ENCODE measurements around the gene MCEE. TPM values are rescaled to one million over a fixed set of nuclear protein-coding genes. Genes with fewer than 3 reads are reported as not detected.

MCEE gene
- total and polyA plus RNA-seq, 2 experiments from 2014 or later: 16.5 to 33.3 TPM

DNA sequence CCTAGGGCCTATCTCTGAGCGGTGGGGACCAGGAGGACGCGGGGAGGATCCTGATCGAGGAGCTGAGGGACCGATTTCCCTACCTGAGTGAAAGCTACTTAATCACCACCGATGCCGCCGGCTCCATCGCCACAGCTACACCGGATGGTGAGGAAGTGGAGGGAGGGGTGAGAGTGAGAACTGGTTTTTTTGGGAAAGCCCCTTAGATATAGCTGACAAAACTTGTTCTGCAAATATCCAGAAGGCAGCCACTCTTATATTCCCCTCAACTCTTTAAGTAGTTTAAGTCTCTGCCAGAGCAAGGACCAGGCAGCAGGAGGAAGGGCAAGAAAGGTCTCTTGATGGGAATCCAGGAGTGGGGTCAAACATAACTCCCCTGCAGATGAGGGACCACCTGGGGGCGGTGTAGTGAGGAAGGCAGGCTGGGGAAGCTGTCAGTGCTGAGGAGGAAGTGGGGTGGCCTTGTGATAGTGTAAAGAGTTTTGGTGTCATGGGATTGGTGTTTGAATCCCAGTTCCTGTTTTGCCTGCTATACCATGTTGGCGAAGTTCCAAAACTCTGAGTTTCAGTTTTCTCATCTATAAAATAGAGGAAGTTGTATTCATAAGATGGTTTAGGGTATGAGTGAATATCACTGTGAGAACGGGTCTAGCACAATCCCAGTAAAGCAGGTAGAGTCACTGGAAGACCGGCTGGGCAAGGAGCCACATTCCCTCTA lies 58.2 kb downstream of the MCEE start:
- WGBS, 2 experiments (ENCODE audit: low coverage in 1 of 2, low lambda C conversion rate in 2 of 2, missing lambda C conversion rate in 2 of 2): 86 to 90% methylated on average over 10 to 14 of the region's 14 CpGs

GRCh38 chr2:71070294-71071093 lies 59.5 kb downstream of the MCEE start:
- in situ Hi-C loops (cut with MboI): no loop called here
- H3K27ac ChIP-seq: peak overlapping the region; percentile 94
- H2AFZ ChIP-seq: no peak overlapping the region
- no peaks in the 10 kb centered on the region for H4K20me1 ChIP-seq (ENCODE audit: insufficient read depth)
- H3K79me2 ChIP-seq (ENCODE audit: insufficient read depth): peaks cover 64% of the 10 kb centered on the region
- H3K4me1 ChIP-seq (ENCODE audit: insufficient read depth): peaks cover 25% of the 10 kb centered on the region
- peak overlapping the region; percentile 86 for H3K4me3 ChIP-seq
- peaks cover 19% of the 10 kb centered on the region; the same call in 1 of the 2 replicates for H3K36me3 ChIP-seq (ENCODE audit: low read depth)
- H3K9me2 ChIP-seq (ENCODE audit: insufficient read depth): no peaks in the 10 kb centered on the region
- H3K4me2 ChIP-seq (ENCODE audit: unreplicated experiment): peak overlapping the region; percentile 86
- 34 to 38% methylated on average over 10 of the region's 10 CpGs for WGBS, 2 experiments (ENCODE audit: low coverage in 1 of 2, low lambda C conversion rate in 2 of 2, missing lambda C conversion rate in 2 of 2)
- no peaks in the 10 kb centered on the region for H3K27me3 ChIP-seq (replicated peaks; ENCODE audit: insufficient read depth)
- H3K9ac ChIP-seq: peak overlapping the region; percentile 88
- no peaks in the 10 kb centered on the region for H3K9me3 ChIP-seq (ENCODE audit: low read depth)
- TF ChIP-seq EZH2 (IDR thresholded peaks at IDR 0.05; ENCODE audit: insufficient read depth, poor library complexity, severe bottlenecking) (no peak), EZH2phosphoT487 (IDR thresholded peaks at IDR 0.05; ENCODE audit: insufficient read depth, low read depth) (no peak)
- H3F3A ChIP-seq (ENCODE audit: insufficient read depth): peaks cover 10% of the 10 kb centered on the region; the same call in 1 of the 2 replicates
- peak; percentile 75 for DNase-seq

More for the DNA sequence above, 58.2 kb downstream of the MCEE start:
- Histone ChIP-seq H4K20me1 (ENCODE audit: insufficient read depth) (no peaks in the 10 kb centered on the region), H3K27ac (no peak overlapping the region), H3K9me3 (ENCODE audit: low read depth) (no peaks in the 10 kb centered on the region), H3K27me3 (replicated peaks; ENCODE audit: insufficient read depth) (no peaks in the 10 kb centered on the region), H3K9ac (no peak overlapping the region), H3K79me2 (ENCODE audit: insufficient read depth) (peaks cover 65% of the 10 kb centered on the region), H3F3A (ENCODE audit: insufficient read depth) (peaks cover 10% of the 10 kb centered on the region; the same call in 1 of the 2 replicates), H3K4me2 (ENCODE audit: unreplicated experiment) (no peak overlapping the region), H3K9me2 (ENCODE audit: insufficient read depth) (no peaks in the 10 kb centered on the region), H3K36me3 (ENCODE audit: low read depth) (peaks cover 21% of the 10 kb centered on the region; the same call in 1 of the 2 replicates), H3K4me1 (ENCODE audit: insufficient read depth) (peaks cover 25% of the 10 kb centered on the region), H2AFZ (no peak overlapping the region), H3K4me3 (no peak overlapping the region)
- in situ Hi-C loops (cut with MboI): no loop called here
- DNase-seq: no peak
- TF ChIP-seq EZH2phosphoT487 (IDR thresholded peaks at IDR 0.05; ENCODE audit: insufficient read depth, low read depth) (no peak), EZH2 (IDR thresholded peaks at IDR 0.05; ENCODE audit: insufficient read depth, poor library complexity, severe bottlenecking) (no peak)

- Histone ChIP-seq H3K27ac (peak overlapping the region; percentile 94), H3K79me2 (ENCODE audit: insufficient read depth) (peaks cover 53% of the 10 kb centered on the region), H4K20me1 (ENCODE audit: insufficient read depth) (no peaks in the 10 kb centered on the region), H3K9me3 (ENCODE audit: low read depth) (no peaks in the 10 kb centered on the region), H3F3A (ENCODE audit: insufficient read depth) (peaks cover 10% of the 10 kb centered on the region; the same call in 1 of the 2 replicates), H3K4me3 (peak overlapping the region; percentile 86), H3K36me3 (ENCODE audit: low read depth) (peaks cover 11% of the 10 kb centered on the region; the same call in 1 of the 2 replicates), H3K9ac (peak overlapping the region; percentile 88), H3K27me3 (replicated peaks; ENCODE audit: insufficient read depth) (no peaks in the 10 kb centered on the region), H2AFZ (peak overlapping the region; percentile 86; the same call in 1 of the 2 replicates), H3K4me2 (ENCODE audit: unreplicated experiment) (peak overlapping the region; percentile 86), H3K4me1 (ENCODE audit: insufficient read depth) (peaks cover 25% of the 10 kb centered on the region), H3K9me2 (ENCODE audit: insufficient read depth) (no peaks in the 10 kb centered on the region)
- WGBS, 2 experiments (ENCODE audit: low coverage in 1 of 2, low lambda C conversion rate in 2 of 2, missing lambda C conversion rate in 2 of 2): 14 to 15% methylated on average over 5 of the region's 5 CpGs
- in situ Hi-C loops (cut with MboI): no loop called here
- TF ChIP-seq EZH2phosphoT487 (IDR thresholded peaks at IDR 0.05; ENCODE audit: insufficient read depth, low read depth) (no peak), EZH2 (IDR thresholded peaks at IDR 0.05; ENCODE audit: insufficient read depth, poor library complexity, severe bottlenecking) (no peak)
- DNase-seq: peak; percentile 79
Measured at GRCh38 chr2:71069376-71069775, 60.7 kb downstream of the MCEE start.

DNA sequence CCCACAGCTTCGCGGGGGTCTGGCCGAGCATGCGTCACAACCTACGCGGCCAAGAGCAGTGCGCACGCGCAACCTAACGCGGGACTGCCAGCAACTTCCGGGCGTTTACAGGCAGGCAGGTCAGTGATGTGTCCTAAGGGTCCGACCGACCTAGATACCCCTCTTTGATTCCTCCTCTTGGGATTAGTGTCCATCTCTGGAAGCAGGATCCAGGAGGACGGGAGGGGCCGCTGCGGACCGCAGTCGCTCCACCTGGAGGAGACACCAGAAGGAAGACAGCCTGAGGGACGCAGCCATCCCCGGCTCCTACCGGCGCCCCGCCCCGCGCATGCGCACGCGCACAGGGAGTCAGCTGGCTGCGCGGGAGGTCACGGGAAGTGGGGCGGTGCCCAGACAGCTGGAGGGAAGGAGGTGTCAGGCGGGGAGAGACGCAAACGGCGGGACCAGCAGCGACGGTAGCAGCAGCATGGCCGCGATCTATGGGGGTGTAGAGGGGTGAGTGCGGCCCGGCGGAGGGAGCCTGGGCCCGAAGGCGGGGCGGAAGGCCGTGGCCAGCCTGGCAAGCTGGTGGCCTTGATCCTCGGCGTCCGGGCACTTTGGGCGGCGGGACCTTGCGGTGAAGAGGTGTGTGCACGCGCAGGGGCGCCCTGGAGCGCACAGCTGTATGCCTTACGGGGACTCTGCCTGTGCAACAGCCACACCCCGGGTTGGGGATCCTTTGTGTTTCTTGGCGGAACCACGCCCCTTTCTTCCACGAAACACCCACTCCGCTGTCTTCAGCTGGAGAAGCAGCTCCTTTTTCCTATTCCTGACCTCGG lies 61.6 kb downstream of the MCEE start, which contains the start of gene NAGK:
Gene NAGK (plus strand): TSS at position 431 of the 818 bp plus-strand sequence. CDS start 36 bp downstream, at position 467.
- in situ Hi-C loops (cut with MboI): no loop called here
- peaks cover 25% of the 10 kb centered on the region for H3K4me1 ChIP-seq (ENCODE audit: insufficient read depth)
- WGBS, 2 experiments (ENCODE audit: low coverage in 1 of 2, low lambda C conversion rate in 2 of 2, missing lambda C conversion rate in 2 of 2): 0 to 1% methylated on average over 51 to 66 of the region's 66 CpGs

More for the DNA sequence above, 61.6 kb downstream of the MCEE start, which contains the start of gene NAGK:
- Histone ChIP-seq H3K4me3 (peak within 1 kb of the TSS; percentile 86), H3F3A (ENCODE audit: insufficient read depth) (peaks cover 10% of the 10 kb centered on the region; the same call in 1 of the 2 replicates), H4K20me1 (ENCODE audit: insufficient read depth) (no peaks in the 10 kb centered on the region), H3K27me3 (replicated peaks; ENCODE audit: insufficient read depth) (no peaks in the 10 kb centered on the region), H3K36me3 (ENCODE audit: low read depth) (peaks cover 6% of the 10 kb centered on the region; the same call in 1 of the 2 replicates), H3K79me2 (ENCODE audit: insufficient read depth) (peaks cover 44% of the 10 kb centered on the region), H2AFZ (peak within 1 kb of the TSS; percentile 86), H3K27ac (peak within 1 kb of the TSS; percentile 94), H3K4me2 (ENCODE audit: unreplicated experiment) (peak within 1 kb of the TSS; percentile 86), H3K9me2 (ENCODE audit: insufficient read depth) (no peaks in the 10 kb centered on the region), H3K9me3 (ENCODE audit: low read depth) (no peaks in the 10 kb centered on the region), H3K9ac (peak within 1 kb of the TSS; percentile 88)
- TF ChIP-seq EZH2phosphoT487 (IDR thresholded peaks at IDR 0.05; ENCODE audit: insufficient read depth, low read depth): no peak
- peak; percentile 98 for DNase-seq
